CD4-positive, alpha-beta T cell (primary cell): ENCODE data around the gene TSSC4. TPM values are rescaled to one million over a fixed set of nuclear protein-coding genes. Genes with fewer than 3 reads are reported as not detected.

Experiments
- ATAC-seq: fragments of 200-7000 bp; cut with Tn5 transposase; one replicate; pipeline ENCODE4 v1.10.0; 2022; ENCODE audit warnings: mild to moderate bottlenecking; ENCODE audit not compliant: poor library complexity
- CTCF ChIA-PET: fragments of 350-600 bp; sonication (Branson Sonifier 250); formaldehyde crosslinking; loops from one replicate; lab custom pipeline; 2021; ENCODE audit warnings: antibody characterized with exemption, inconsistent platforms; lab: Charles Lee
- POLR2A ChIA-PET: fragments of 350-600 bp; sonication (Branson Sonifier 250); formaldehyde crosslinking; loops from one replicate; lab custom pipeline; 2021; ENCODE audit warnings: antibody characterized with exemption, inconsistent platforms; lab: Charles Lee
- DNase-seq, 14 experiments: peaks; one replicate each; pipeline ENCODE4 v3.0.0-alpha.2; 2013 to 2020; ENCODE audit warnings: mixed read lengths in 2 of 14
- H3K27ac ChIP-seq, 2 donors: one replicate each; pipeline versions ENCODE4 v1.5.1 to v1.7.0; 2013; ENCODE audit warnings: low read length in 2 of 2, low read depth in 1 of 2, mild to moderate bottlenecking in 1 of 2
- H3K27me3 ChIP-seq, 2 experiments: 1 replicate in 1 of 2; 2 replicates in 1 of 2; pipeline versions ENCODE4 v1.6.1 to v1.7.0; 2013; ENCODE audit warnings: low read length in 2 of 2, control low read depth in 1 of 2, mild to moderate bottlenecking in 1 of 2, moderate library complexity in 1 of 2; ENCODE audit not compliant: insufficient read depth in 2 of 2, control insufficient read depth in 1 of 2
- H3K36me3 ChIP-seq: one replicate; pipeline ENCODE4 v1.6.1; 2013; ENCODE audit warnings: low read length, control low read depth; ENCODE audit not compliant: insufficient read depth
- H3K4me1 ChIP-seq: one replicate; pipeline ENCODE4 v1.6.1; 2013; ENCODE audit warnings: low read length, control low read depth; ENCODE audit not compliant: insufficient read depth
- H3K4me3 ChIP-seq: one replicate; pipeline ENCODE4 v1.5.1; 2013; ENCODE audit warnings: mild to moderate bottlenecking, low read length, moderate library complexity
- H3K9me3 ChIP-seq, 2 experiments: 1 replicate in 1 of 2; 2 replicates in 1 of 2; pipeline versions ENCODE4 v1.6.1 to v1.7.0; 2013; ENCODE audit warnings: low read length in 2 of 2, mild to moderate bottlenecking in 2 of 2, control low read depth in 1 of 2, moderate library complexity in 1 of 2; ENCODE audit not compliant: control insufficient read depth in 1 of 2, insufficient read depth in 1 of 2
- H3K27ac Mint-ChIP-seq: one replicate; pipeline ENCODE4 v1.8.0; 2020; ENCODE audit warnings: mixed read lengths
- H3K27me3 Mint-ChIP-seq: one replicate; pipeline ENCODE4 v1.8.0; 2021; ENCODE audit warnings: mixed read lengths
- H3K36me3 Mint-ChIP-seq: one replicate; pipeline ENCODE4 v1.8.0; 2021; ENCODE audit warnings: low read depth, mixed read lengths
- H3K4me1 Mint-ChIP-seq: one replicate; pipeline ENCODE4 v1.8.0; 2021; ENCODE audit warnings: low read depth, mixed read lengths
- H3K4me3 Mint-ChIP-seq: one replicate; pipeline ENCODE4 v1.8.0; 2020; ENCODE audit warnings: mild to moderate bottlenecking, mixed read lengths
- H3K9me3 Mint-ChIP-seq: one replicate; pipeline ENCODE4 v1.8.0; 2020; ENCODE audit warnings: mixed read lengths
- intact Hi-C, 2 experiments: fragments of 100-400 bp; cut with DNase I in 1 of 2; cut with micrococcal nuclease in 1 of 2; formaldehyde crosslinking; loops; one replicate each; pipeline versions ENCODE4 v1.15.1 to v1.9.0; 2023 to 2025; cut with DNase I, micrococcal nuclease
- total RNA-seq, 174 experiments: library from RNA in 2 of 174; stranded (reverse) in 2 of 174; gene quantifications; one replicate each; pipeline ENCODE4 v1.2.3 and lab custom pipeline; 2021 to 2026
- TF ChIP-seq, protein P1 (sequence below): fragments of 200-600 bp; IDR thresholded peaks from one replicate; pipeline ENCODE4 v1.8.0; 2022; ENCODE audit warnings: antibody characterized with exemption, mild to moderate bottlenecking

Gene TSSC4
- total RNA-seq, 2 experiments from 2014 or later: 47.5 to 50.0 TPM

DNA sequence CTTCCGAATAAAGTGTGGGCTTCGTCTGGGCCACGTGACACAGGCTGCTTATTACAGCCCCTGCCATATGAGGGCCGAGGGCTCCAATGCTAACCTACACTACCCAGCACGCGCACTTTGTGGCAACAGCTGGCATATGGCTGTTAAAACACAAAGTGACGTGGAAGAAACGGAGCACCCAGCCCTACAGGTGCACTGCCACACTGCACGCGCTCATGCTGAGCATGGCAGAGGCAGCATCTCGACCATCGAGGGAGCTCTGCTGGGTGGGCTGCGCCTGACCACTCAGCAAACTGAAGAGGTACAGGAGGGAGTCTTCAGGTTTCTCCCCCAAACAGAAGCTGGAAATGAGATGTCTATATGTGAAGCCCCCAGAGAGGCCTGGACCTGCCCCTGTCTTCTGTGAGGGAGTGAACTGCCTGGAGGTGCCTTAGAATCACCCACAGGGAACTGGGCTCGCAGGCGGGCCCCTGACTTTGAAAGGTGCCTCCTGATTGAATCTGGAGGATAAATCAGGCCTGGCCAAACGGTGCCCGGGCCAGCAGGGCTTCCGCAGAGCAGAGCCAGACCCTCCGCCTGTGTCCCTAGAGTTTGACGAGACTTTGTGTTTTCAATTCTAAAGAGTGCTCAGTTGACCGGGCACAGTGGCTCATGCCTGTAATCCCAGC lies 18.3 kb downstream of the TSSC4 start:
- ATAC-seq (no peak), DNase-seq (no peak)
- no peak overlapping the region for H3K4me3 ChIP-seq
- no peaks in the 10 kb centered on the region for H3K9me3 Mint-ChIP-seq
- H3K27me3 Mint-ChIP-seq: no peaks in the 10 kb centered on the region
- H3K4me1 ChIP-seq: peaks cover 14% of the 10 kb centered on the region
- TF ChIP-seq, protein P1, sequence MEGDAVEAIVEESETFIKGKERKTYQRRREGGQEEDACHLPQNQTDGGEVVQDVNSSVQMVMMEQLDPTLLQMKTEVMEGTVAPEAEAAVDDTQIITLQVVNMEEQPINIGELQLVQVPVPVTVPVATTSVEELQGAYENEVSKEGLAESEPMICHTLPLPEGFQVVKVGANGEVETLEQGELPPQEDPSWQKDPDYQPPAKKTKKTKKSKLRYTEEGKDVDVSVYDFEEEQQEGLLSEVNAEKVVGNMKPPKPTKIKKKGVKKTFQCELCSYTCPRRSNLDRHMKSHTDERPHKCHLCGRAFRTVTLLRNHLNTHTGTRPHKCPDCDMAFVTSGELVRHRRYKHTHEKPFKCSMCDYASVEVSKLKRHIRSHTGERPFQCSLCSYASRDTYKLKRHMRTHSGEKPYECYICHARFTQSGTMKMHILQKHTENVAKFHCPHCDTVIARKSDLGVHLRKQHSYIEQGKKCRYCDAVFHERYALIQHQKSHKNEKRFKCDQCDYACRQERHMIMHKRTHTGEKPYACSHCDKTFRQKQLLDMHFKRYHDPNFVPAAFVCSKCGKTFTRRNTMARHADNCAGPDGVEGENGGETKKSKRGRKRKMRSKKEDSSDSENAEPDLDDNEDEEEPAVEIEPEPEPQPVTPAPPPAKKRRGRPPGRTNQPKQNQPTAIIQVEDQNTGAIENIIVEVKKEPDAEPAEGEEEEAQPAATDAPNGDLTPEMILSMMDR: no peak
- intact Hi-C loops: no loop called here
- ChIA-PET CTCF (interaction anchor here (0.7 to 3.5 kb wide), 7 partner anchors 10 to 267 kb away, joined by 3 to 89 read pairs (median 5); partner anchors contain the start of genes C11orf21, TSPAN32 and TSSC4), POLR2A (no interaction called here)
- no peaks in the 10 kb centered on the region for H3K36me3 ChIP-seq
- no peak overlapping the region for H3K27ac ChIP-seq
- no peaks in the 10 kb centered on the region for H3K4me1 Mint-ChIP-seq
- no peaks in the 10 kb centered on the region for H3K36me3 Mint-ChIP-seq
- no peaks in the 10 kb centered on the region for H3K27me3 ChIP-seq
- H3K27ac Mint-ChIP-seq: no peak overlapping the region
- no peak overlapping the region for H3K4me3 Mint-ChIP-seq
- H3K9me3 ChIP-seq: no peaks in the 10 kb centered on the region

DNA sequence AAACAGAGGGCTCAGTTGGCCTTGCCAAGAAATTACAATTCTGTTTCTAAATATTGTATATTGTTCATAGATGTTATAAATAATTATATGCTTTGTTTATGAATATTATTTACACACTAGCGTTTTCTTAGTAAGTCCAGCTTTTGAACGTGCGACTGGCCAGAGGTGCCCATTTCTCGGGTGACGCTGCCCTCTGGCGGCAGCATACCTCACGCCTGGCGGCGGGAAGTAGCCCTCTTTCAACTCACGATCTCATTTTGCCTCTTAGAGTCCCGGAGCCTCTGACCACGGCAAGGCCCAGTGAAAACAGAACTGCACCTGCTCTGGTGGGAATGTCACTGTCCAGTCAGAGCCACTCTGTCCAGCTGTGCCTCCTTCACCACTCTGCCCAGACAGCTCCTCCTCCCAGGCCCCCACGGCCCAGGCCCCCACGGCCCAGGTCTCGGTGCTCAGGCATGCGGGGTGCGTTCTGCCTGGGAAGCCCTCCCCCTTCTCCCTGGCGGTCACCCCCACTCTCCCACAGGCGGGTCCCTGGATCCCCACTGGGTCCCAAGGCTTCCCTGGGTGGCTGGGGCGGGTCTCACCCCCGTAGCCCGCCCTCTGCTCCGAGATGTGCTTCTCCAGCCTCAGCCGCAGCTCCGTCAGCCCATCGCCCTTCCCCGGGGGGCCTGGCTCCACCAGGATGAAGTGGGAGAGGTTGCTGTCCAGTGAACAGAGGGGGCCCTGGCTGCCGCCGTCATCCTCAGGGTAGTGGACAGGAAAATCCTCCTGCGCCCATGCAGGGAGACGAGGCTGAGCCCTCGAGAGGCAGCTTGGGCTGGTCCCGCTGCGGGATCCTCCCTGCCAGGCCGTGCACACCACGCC lies 19.3 kb downstream of the TSSC4 start:
- Mint-ChIP-seq H3K9me3 (no peaks in the 10 kb centered on the region), H3K36me3 (no peaks in the 10 kb centered on the region), H3K4me3 (no peak overlapping the region), H3K27me3 (no peaks in the 10 kb centered on the region), H3K4me1 (no peaks in the 10 kb centered on the region), H3K27ac (no peak overlapping the region)
- peaks cover 0 to 4% of the 10 kb centered on the region in 2 experiments for H3K9me3 ChIP-seq
- no peaks in the 10 kb centered on the region for H3K36me3 ChIP-seq
- ChIA-PET POLR2A (interaction anchor here (1.3 kb wide), 1 partner anchor 224 kb away, joined by 3 read pairs; no protein-coding TSS in a partner anchor), CTCF (interaction anchor here (0.7 to 3.5 kb wide), 17 partner anchors 11 to 767 kb away, joined by 3 to 89 read pairs (median 4); partner anchors contain the start of genes C11orf21, TRPM5, TSPAN32 and TSSC4)
- H3K4me1 ChIP-seq: peaks cover 14% of the 10 kb centered on the region
- no peak overlapping the region for H3K27ac ChIP-seq
- intact Hi-C loops: loop anchor here (1.0 kb wide), 4 partner anchors 115 to 254 kb away; no protein-coding TSS in a partner anchor
- H3K27me3 ChIP-seq: no peaks in the 10 kb centered on the region
- peak; percentile 35 for ATAC-seq
- DNase-seq: peak in 13 of 14 experiments; percentile 39 to 82 (median 52)
- H3K4me3 ChIP-seq: no peak overlapping the region
- TF ChIP-seq, protein P1: peak; percentile 75

DNA sequence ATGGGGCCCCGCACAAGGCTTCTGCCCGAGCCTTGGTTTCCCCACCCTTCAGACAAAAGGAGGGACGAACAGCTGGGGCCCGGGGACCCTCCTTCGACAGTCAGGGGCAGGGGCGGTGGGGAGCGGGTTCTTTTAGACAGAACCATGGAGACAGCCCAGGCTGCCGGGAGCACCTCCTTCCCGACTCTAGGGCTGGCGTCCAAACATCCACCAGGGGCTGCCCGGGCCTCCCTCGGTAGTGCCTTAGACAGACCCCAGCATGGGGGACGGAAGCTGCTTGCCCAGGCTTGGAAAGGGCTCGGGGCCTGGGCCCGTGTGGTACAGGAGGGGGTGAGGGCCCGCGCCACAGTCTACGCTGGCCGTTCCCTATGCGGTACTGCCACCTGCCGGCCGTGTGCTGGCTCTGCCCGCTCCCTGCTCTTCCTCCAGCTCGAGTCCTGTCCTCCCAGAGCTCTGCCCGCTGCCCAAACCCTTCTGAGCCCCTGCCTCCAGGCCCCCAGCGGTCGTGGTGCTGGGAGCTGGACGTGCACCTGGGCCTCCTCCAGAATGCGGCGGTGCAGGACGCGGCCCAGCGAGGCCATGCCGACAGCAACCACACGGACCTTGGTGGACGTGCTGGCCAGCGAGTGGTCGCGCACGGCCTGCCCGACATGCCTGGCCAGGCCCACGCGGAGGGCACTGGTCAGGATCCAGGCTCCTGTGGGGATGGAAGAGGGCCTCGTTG lies 20.1 kb downstream of the TSSC4 start:
- no peak overlapping the region for H3K4me3 ChIP-seq
- H3K4me1 Mint-ChIP-seq: no peaks in the 10 kb centered on the region
- H3K27me3 ChIP-seq: no peaks in the 10 kb centered on the region
- POLR2A ChIA-PET: interaction anchor here (0.9 to 1.3 kb wide), 2 partner anchors 225 to 236 kb away, joined by 3 read pairs; no protein-coding TSS in a partner anchor
- no peak overlapping the region for H3K27ac Mint-ChIP-seq
- H3K27ac ChIP-seq: no peak overlapping the region
- H3K9me3 ChIP-seq: peaks cover 0 to 4% of the 10 kb centered on the region in 2 experiments
- DNase-seq (peak; percentile 51 to 89 (median 68)), ATAC-seq (peak; percentile 96)
- intact Hi-C loops: loop anchor here (1.0 kb wide), 4 partner anchors 115 to 254 kb away; no protein-coding TSS in a partner anchor
- H3K4me3 Mint-ChIP-seq: no peak overlapping the region
- H3K4me1 ChIP-seq: peaks cover 14% of the 10 kb centered on the region
- TF ChIP-seq, protein P1: peak; percentile 88
- H3K9me3 Mint-ChIP-seq: no peaks in the 10 kb centered on the region
- CTCF ChIA-PET: interaction anchor here (0.6 to 3.5 kb wide), 21 partner anchors 12 to 768 kb away, joined by 3 to 89 read pairs (median 4); partner anchors contain the start of genes C11orf21, TRPM5, TSPAN32 and TSSC4
- H3K27me3 Mint-ChIP-seq: no peaks in the 10 kb centered on the region
- H3K36me3 ChIP-seq: no peaks in the 10 kb centered on the region
- no peaks in the 10 kb centered on the region for H3K36me3 Mint-ChIP-seq
